A549 treated with DMSO at 1 μM for 4 hours (cell line): Measurements from ENCODE around the gene MARVELD2. TPM values are rescaled to one million over a fixed set of nuclear protein-coding genes. Genes with fewer than 3 reads are reported as not detected.

Experiments used
- total RNA-seq: library from RNA; stranded (reverse); fragments of 200-300 nt; extraction: Qiagen RNA extraction; gene quantifications from 5 replicates; pipeline ENCODE4 v1.2.3, GENCODE V29; 2022; ENCODE audit warnings: low read depth

Gene MARVELD2, protein sequence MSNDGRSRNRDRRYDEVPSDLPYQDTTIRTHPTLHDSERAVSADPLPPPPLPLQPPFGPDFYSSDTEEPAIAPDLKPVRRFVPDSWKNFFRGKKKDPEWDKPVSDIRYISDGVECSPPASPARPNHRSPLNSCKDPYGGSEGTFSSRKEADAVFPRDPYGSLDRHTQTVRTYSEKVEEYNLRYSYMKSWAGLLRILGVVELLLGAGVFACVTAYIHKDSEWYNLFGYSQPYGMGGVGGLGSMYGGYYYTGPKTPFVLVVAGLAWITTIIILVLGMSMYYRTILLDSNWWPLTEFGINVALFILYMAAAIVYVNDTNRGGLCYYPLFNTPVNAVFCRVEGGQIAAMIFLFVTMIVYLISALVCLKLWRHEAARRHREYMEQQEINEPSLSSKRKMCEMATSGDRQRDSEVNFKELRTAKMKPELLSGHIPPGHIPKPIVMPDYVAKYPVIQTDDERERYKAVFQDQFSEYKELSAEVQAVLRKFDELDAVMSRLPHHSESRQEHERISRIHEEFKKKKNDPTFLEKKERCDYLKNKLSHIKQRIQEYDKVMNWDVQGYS
- 2.6 to 3.5 TPM (median 2.8 TPM) in 5 replicates for total RNA-seq

GRCh38 chr5:69414885-69415583 is at the start of gene MARVELD2:
TSS of gene MARVELD2 (plus strand) at chr5:69415116. CDS start at chr5:69419386, 4,270 bp downstream.

DNA sequence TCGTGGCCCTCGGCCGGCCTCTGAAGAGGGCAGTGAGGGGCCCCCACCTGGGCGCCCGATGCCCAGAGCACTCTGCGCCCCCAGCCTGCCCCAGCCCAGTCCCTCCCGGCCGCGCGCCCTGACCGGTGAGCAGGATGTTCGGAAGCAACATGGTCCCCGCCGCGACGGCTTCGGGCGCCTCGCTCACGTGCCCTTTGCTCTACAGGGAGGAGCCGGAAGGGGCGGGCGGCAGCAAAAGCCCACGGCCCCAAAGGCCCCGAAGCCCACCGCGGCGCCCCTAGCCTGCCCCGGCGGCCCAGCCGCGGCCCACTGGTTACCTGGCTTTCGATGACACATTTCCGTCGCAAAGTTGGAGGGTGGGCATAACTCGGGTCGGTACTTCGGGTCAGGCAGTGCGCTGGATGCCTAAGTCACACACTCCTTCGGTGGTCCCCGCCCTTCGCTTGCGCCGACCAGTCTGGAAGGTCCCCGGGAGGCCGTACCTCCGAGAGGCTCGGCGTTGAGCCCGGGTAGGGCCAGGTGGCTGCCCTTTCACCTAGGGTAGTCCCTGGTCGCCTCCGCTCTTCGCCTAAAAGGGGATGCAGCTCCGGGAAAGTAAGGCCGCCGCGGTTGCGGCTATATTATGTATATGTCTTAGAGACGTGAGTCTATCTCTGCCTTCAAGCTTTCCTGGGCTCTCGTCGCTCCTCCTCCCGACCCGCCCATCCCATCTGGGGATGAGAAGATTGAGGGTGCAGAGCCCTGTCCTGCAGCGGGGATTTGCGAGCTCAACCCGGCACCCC is 45.4 kb upstream of the MARVELD2 start, which contains the start of the genes AK6, RAD17 and TAF9:
Gene AK6, minus strand, starts transcription at position 181 of the 782 bp plus-strand sequence. Its CDS starts 30 bp downstream, at position 151.
Gene RAD17, plus strand, starts transcription at position 479 of the 782 bp plus-strand sequence. CDS start 2,391 bp downstream, outside the sequence.
Gene TAF9, minus strand, starts transcription at position 181 of the 782 bp plus-strand sequence. CDS start 3,783 bp downstream, outside the sequence.

GRCh38 chr5:69492391-69492922 is 77.5 kb downstream of the MARVELD2 start, which contains the start of gene OCLN:
TSS of gene OCLN (plus strand) at chr5:69492790. CDS start at chr5:69504245, 11,455 bp downstream.

Other genes starting within 250 kb of the MARVELD2 start
- 272 to 291 TPM (median 279 TPM) in 5 replicates for gene CCNB1, start 248.0 kb upstream of the MARVELD2 start, total RNA-seq
- gene CENPH, start 225.5 kb upstream of the MARVELD2 start, total RNA-seq = 23.1 to 31.0 TPM (median 29.2 TPM) in 5 replicates
- gene CDK7, start 180.2 kb upstream of the MARVELD2 start, total RNA-seq = 59.0 to 67.7 TPM (median 63.7 TPM) in 5 replicates
- 2.3 to 4.2 TPM (median 4.1 TPM) in 5 replicates for gene CCDC125, start 82.3 kb upstream of the MARVELD2 start, total RNA-seq
- 33.7 to 60.6 TPM (median 53.2 TPM) in 5 replicates for gene AK6, start 45.6 kb upstream of the MARVELD2 start, total RNA-seq
- 123 to 139 TPM (median 134 TPM) in 5 replicates for gene TAF9, start 45.6 kb upstream of the MARVELD2 start, total RNA-seq
- 13.0 to 16.8 TPM (median 15.8 TPM) in 5 replicates for gene RAD17, start 45.3 kb upstream of the MARVELD2 start, total RNA-seq
- 11.7 to 16.0 TPM (median 12.9 TPM) in 5 replicates for gene OCLN, start 77.7 kb downstream of the MARVELD2 start, total RNA-seq
- gene GTF2H2C, start 145.1 kb downstream of the MARVELD2 start, total RNA-seq = 34.5 to 40.3 TPM (median 37.6 TPM) in 5 replicates